Muscle of back (tissue), 13 donors: ENCODE measurements around the gene RFX7. TPM values are rescaled to one million over a fixed set of nuclear protein-coding genes. Genes with fewer than 3 reads are reported as not detected.
"Not testable (repeated sequence)": the region's sequence is repeated elsewhere in the genome, so short reads cannot be mapped to it uniquely, and the experiment has no call there.

Experiments
- DNase-seq, 3 donors: peaks; one replicate each; pipeline versions ENCODE4 v3.0.0 to v3.0.0-alpha.2; 2013
- long read RNA-seq, 9 donors: transcript quantifications; one replicate each; lab custom pipeline, GENCODE V29; 2026
- polyA plus RNA-seq, 10 donors: library from polyadenylated mRNA; unstranded; fragments of 120-200 nt; gene quantifications; one replicate each; pipeline ENCODE4 v1.2.1, GENCODE V29; 2013; ENCODE audit not compliant: insufficient read length in 10 of 10

The RFX7 gene
- polyA plus RNA-seq, result 10 to 100 TPM in 9 of 10 donors, 1 to 10 TPM in 1; 9.6 to 17.6 (median 14.2) TPM
- long read RNA-seq, donor 1, result 0 reads
- long read RNA-seq, donor 2, result 0 reads
- long read RNA-seq, donor 3, result 0 reads
- long read RNA-seq, donor 4, result 0 reads
- long read RNA-seq, donor 5, result 0 reads
- long read RNA-seq, donor 6, result 0 reads
- long read RNA-seq, donor 7, result 0 reads
- long read RNA-seq, donor 8, result 0 reads
- long read RNA-seq, donor 9, result 0 reads

DNA sequence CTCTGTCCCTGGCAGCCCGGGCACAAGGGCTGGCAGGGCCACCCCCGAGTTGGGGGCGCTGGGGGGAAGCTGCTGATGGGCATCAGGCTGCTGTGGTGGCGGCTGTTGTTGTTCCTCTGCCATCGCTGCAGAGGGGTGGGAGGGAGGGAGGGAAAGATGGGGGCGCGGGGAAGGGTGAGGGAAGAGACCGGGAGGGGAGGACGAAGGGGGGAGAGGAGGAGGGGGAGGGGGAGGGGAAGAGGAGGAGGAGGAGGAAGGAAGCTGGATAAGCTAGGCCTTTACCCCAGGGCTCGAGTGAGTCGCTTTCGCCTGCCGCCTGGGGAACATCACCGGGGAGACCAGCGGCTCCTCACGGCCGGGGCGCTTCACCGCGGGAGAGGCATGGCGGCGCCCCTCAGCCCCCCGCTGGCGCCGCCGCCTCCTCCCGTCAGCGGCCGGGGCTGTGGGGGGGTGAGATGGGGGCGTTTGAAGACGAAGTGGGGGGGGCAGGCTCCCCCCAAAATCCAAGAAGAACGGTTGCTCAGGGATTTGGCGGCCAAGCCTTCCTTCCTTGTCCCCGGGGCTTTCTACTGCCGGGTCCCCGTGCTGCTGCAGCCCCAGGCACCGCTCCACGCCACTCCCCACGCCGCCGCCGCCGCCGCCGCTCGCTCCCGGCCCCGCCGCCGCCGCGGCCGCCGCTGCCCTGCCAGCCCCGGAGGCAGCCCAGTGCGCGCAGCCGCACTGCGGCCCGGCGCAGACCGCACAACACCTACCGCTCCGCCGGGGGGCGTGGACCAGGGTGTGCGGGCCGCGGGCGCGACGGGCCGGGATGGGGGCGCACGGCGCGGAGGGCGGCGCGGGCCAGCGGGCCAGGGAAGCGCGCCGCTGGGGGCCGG lies at the start of gene RFX7:
TSS of gene RFX7 (minus strand) at position 717 of the 875 bp plus-strand sequence. CDS start at position 123, 594 bp downstream.
- DNase-seq, result peak; percentile 71 to 86 (median 85)

- no peak for DNase-seq
These were observed 49.1 kb upstream of the RFX7 start for GRCh38 chr15:56292546-56293316.

- DNase-seq, result no peak
These were observed 48.1 kb upstream of the RFX7 start for GRCh38 chr15:56291741-56292140.

DNA sequence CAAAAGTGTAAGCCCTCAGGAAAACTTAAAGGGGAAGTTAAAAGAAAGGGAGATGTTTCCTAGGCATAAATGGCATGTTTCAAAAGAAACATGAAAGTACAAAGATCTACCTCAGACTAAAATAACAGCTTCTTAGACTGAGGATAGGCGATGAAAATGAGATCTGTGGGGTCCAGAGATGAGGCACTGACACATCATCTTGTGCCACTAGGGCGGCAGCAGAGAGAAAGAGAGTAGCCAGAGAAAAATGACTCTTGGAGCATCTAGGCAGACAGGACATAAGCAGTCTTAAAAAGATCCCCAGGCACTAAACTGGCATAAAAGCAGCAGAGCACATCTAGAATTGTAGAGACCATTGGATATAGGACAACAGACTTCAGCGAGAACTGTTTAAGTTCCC lies 42.5 kb upstream of the RFX7 start:
- DNase-seq, result no peak

- DNase-seq, result no peak
These were observed 37.5 kb upstream of the RFX7 start for GRCh38 chr15:56281145-56281544.

DNA sequence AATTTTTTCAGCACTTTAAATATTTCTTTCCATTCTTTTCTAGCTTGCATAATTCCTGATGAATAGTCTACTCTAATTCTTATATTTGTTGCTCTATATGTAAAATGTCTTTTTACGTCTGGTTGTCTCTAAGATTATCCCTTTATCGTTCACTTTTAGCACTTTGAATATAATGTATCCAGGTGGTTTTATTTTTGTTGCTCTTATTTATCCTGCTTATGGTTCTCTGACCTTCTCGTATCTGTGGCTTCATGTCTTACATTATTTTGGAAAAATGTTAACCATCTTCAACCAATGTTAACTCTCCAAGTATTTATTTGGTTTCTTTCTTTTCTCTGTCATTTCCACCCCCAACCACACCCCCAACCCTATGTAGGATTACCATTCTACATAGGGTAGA lies 30.0 kb upstream of the RFX7 start:
- no peak for DNase-seq

DNA sequence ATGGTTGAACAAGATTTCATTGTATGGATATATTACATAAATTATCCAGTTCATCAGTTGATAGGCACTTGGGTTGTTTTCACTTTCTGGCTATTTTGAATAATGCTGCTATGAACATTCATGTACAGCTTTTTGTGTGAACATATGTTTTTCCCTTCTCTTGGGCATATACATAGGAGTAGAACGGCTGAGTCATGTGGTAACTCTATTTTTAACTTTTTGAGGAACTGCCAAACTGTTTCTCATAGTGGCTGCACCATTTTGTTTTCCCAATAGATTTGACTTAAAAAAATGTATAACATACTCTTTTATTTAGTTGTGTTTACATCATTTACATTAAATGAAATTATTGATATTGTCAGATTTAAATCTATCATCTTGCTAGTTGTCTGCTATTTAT lies 28.8 kb upstream of the RFX7 start:
- DNase-seq, result peak in 1 of 3 donors; percentile 16

- DNase-seq, result not testable (repeated sequence)
These were observed 22.8 kb upstream of the RFX7 start for GRCh38 chr15:56266465-56266864.

DNA sequence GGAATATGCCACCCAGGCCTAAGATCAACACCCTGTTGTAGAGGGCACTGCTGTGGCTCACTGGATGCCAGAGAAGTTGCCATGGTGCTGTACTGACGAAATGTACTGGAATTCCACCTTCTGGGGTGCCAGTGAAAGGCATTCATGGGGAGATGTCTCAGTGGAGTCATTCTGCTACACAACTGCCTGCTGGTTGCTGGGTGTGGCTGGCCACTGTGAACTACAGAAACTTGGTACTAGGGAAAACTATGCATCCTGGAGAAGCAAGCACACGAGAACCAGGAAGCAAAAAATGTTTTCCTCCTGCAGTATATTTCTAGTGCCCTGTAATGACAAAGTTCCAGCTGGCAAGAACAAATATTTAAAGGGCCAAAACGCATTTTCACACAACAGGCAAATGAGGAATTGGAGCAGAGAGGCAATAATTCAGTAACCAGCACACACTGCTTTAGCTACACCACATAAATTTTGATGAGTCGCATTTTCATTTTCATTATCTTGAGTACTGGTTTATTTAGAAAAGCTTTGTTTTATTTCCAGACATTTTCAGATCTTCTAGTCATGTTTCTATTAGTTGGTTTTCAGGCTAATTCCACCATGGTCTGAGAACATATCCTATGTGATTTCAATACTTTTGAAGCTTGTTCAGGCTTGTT lies 18.3 kb upstream of the RFX7 start:
- DNase-seq, result no peak

DNA sequence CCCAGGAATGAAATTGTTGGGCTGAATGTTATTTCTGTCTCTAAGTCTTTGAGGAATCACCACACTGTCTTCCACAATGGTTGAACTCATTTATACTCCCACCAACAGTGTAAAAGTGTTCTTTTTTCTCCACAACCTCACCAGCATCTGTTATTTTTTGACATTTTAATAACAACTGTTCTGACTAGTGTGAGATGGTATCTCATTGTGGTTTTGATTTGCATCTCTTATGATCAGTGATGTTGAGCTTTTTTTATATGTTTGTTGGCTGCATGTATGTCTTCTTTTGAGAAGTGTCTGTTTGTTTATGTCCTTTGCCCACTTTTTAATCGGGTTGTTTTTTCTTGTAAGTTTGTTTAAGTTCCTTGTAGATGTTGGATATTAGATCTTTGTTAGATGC lies 13.6 kb upstream of the RFX7 start:
- not testable (repeated sequence) for DNase-seq

- DNase-seq, result no peak
These were observed 10.6 kb upstream of the RFX7 start for GRCh38 chr15:56254265-56254664.

- peak in 1 of 3 donors; percentile 19 for DNase-seq
These were observed 8.7 kb upstream of the RFX7 start for GRCh38 chr15:56252386-56252785.

DNA sequence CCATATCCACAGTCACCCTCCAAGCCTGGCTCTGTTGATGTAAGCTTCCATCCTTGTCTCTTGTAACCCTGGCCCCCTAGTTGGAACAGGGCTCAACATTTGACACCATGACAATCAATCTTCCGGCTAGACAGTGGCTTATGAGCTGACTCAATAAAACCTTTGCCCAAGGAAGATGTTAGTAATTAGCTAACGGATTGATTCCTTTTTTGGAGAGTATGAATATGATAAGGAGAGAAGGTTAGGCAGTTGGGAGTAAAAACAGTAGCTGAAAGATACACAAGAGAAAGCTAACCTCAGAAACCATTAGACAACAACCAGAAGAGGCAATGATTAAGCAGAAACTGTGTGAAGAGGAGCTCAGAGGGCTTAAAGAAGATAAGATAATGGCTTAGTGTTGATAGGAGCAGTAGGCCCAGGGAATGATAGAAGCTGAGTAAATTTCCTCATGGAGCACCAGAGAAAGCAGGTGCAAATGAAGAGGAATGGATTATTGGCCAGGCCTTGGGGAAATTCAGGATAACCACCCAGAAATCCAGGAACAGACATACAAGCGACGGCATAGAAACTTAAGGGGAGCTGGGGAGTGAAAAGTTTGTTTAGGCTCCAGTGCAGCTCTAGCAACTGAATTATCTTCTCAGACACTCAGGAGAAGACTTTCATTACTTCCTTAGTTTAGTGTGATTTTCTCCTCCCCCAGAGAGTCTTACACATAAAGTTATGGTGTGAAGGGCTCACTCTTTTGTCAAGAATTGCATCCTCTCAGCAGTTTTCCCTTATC lies 7.8 kb upstream of the RFX7 start:
- no peak for DNase-seq

- DNase-seq, result no peak
These were observed 6.9 kb upstream of the RFX7 start for GRCh38 chr15:56250626-56251025.

GRCh38 chr15:56249092-56249491 lies 5.4 kb upstream of the RFX7 start:
- DNase-seq, result peak in 2 of 3 donors; percentile 14 to 23

DNA sequence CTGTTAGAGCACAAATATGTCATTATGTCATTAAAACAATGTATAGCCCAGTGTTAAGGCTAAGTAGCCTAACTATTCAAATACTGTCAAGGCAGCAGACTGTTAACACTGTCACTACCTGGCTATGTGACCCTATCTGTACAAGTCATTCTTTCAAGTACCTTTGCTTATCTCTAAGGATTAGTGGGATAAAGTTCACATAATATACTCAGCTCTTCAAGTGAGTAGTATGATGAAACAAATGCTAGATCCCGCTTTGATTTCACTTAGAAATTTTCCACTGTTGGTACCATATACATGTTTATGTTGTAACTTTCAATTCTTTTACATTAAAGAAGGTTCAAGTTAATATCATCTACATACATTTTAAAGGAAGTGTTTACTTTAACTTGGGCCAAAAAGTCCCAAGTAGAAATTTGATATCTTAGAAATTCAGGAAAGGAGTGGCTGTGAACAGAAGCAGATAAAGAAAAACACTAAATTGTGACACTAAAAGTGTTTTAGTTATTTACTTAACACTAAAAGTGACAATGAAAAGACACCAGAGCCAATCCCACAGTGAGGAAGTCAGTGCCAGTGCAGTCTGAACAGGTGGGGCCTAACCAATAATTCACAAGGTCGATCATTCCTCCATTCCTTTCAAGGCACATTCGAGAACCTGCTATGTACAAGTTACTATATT lies 4.8 kb upstream of the RFX7 start:
- no peak for DNase-seq

- DNase-seq, result no peak
These were observed 3.6 kb upstream of the RFX7 start for GRCh38 chr15:56247266-56247665.

GRCh38 chr15:56245871-56246814 lies 2.5 kb upstream of the RFX7 start:
- DNase-seq, result peak; percentile 70 to 81 (median 75)
